Measurements from ENCODE around the gene TATDN3. TPM values are rescaled to one million over a fixed set of nuclear protein-coding genes. Genes with fewer than 3 reads are reported as not detected.
A peak's percentile ranks its signal among the peaks of the same experiment; 100 is the strongest.

Gene TATDN3
- total and polyA plus RNA-seq, 9 of the 15 experiments (the other 6 are each of a cell fraction or from before 2014, with no cell fraction given) = 18.3 to 79.9 (median 28.2) TPM

GRCh38 chr1:212857992-212858460 lies 66.3 kb downstream of the TATDN3 start, which contains the start of gene FLVCR1 (continued):
- TF ChIP-seq CHD1 (IDR thresholded peaks at IDR 0.05; ENCODE audit: low read length) = no peak
- no peak for TF ChIP-seq TCF15 (CRISPR knock-in tag; IDR thresholded peaks at IDR 0.05)
- TF ChIP-seq RBM34 (IDR thresholded peaks at IDR 0.05; ENCODE audit: borderline replicate concordance, insufficient read depth, low read length) = no peak; the same call in 1 of the 2 replicates
- no peak for TF ChIP-seq ZNF75A (CRISPR knock-in tag; IDR thresholded peaks at IDR 0.05)
- TF ChIP-seq ZNF133 (CRISPR knock-in tag; IDR thresholded peaks at IDR 0.05) = no peak
- no peak for TF ChIP-seq FUS (optimal IDR thresholded peaks at IDR 0.05; ENCODE audit: low read depth, low read length)
- no peak for TF ChIP-seq ZNF707 (CRISPR knock-in tag; conservative IDR thresholded peaks at IDR 0.05)
- no peak for TF ChIP-seq FOXK1 (CRISPR knock-in tag; IDR thresholded peaks at IDR 0.05; ENCODE audit: borderline replicate concordance)
- TF ChIP-seq ZNF589 (CRISPR knock-in tag; IDR thresholded peaks at IDR 0.05; ENCODE audit: low read depth) = 0 out of 2 replicates have a peak, but pooled peaks have one; percentile 38
- TF ChIP-seq PHB2 (IDR thresholded peaks at IDR 0.05; ENCODE audit: low read depth) = no peak
- TF ChIP-seq ZNF449 (CRISPR knock-in tag; IDR thresholded peaks at IDR 0.05) = no peak
- TF ChIP-seq ZKSCAN3 (CRISPR knock-in tag; IDR thresholded peaks at IDR 0.05) = no peak
- peak; percentile 6; the same call in 1 of the 2 replicates for TF ChIP-seq EP300 (IDR thresholded peaks at IDR 0.05; ENCODE audit: low read length)
- TF ChIP-seq ZNF780A (CRISPR knock-in tag; IDR thresholded peaks at IDR 0.05) = no peak
- TF ChIP-seq SAFB (IDR thresholded peaks at IDR 0.05; ENCODE audit: borderline replicate concordance, low read depth, low read length) = peak; percentile 61; the same call in 1 of the 2 replicates
- no peak for TF ChIP-seq STAT5A (IDR thresholded peaks at IDR 0.05; ENCODE audit: borderline replicate concordance, low read length)
- no peak for TF ChIP-seq ZBTB26 (CRISPR knock-in tag; IDR thresholded peaks at IDR 0.05)
- peak; percentile 93; the same call in 1 of the 2 replicates for TF ChIP-seq CTBP1 (IDR thresholded peaks at IDR 0.05; ENCODE audit: borderline replicate concordance)
- TF ChIP-seq OTX1 (CRISPR knock-in tag; IDR thresholded peaks at IDR 0.05) = 0 out of 2 replicates have a peak, but pooled peaks have one; percentile 12
- TF ChIP-seq COPS2 (conservative IDR thresholded peaks at IDR 0.05) = no peak
- no peak for TF ChIP-seq ARID4B (CRISPR knock-in tag; IDR thresholded peaks at IDR 0.05)
- TF ChIP-seq DNMT1 (IDR thresholded peaks at IDR 0.05) = no peak
- peak; percentile 98 for TF ChIP-seq CXXC5 (CRISPR knock-in tag; IDR thresholded peaks at IDR 0.05)
- no peak for TF ChIP-seq SRSF9 (IDR thresholded peaks at IDR 0.05; ENCODE audit: borderline replicate concordance, low read depth, low read length)
